ENCODE results near the gene FREM2. TPM values are rescaled to one million over a fixed set of nuclear protein-coding genes. Genes with fewer than 3 reads are reported as not detected.

Gene FREM2
- total RNA-seq, 3 donors from 2014 or later, result 0.33 to 0.96 (median 0.59) TPM

- H3K27ac ChIP-seq, result no peak overlapping the region
- intact Hi-C loops (cut with DNase I; ENCODE audit: low total_unique reads), result no loop called here
- H3K9me3 ChIP-seq, result no peaks in the 10 kb centered on the region
- no peaks in the 10 kb centered on the region for H3K27me3 ChIP-seq
- H3K4me3 ChIP-seq, result no peak overlapping the region
- no peaks in the 10 kb centered on the region for H3K36me3 ChIP-seq
- no peak for TF ChIP-seq POLR2AphosphoS5 (IDR thresholded peaks at IDR 0.05)
- DNase-seq (ENCODE audit: low spot score in 2 of 2), result no peak
- no peaks in the 10 kb centered on the region for H3K4me1 ChIP-seq
These were observed 80.8 kb downstream of the FREM2 start for GRCh38 chr13:38767506-38768265.

- Histone ChIP-seq H3K4me1 (no peaks in the 10 kb centered on the region), H3K36me3 (no peaks in the 10 kb centered on the region), H3K27me3 (no peaks in the 10 kb centered on the region), H3K4me3 (no peak overlapping the region), H3K27ac (no peak overlapping the region), H3K9me3 (no peaks in the 10 kb centered on the region)
- no peak for TF ChIP-seq CTCF (IDR thresholded peaks at IDR 0.05)
- TF ChIP-seq POLR2A (IDR thresholded peaks at IDR 0.05), result no peak
- TF ChIP-seq POLR2AphosphoS5 (IDR thresholded peaks at IDR 0.05), result no peak
- DNase-seq (ENCODE audit: low spot score in 2 of 2), result no peak
- intact Hi-C loops (cut with DNase I; ENCODE audit: low total_unique reads), result no loop called here
These were observed 82.6 kb downstream of the FREM2 start for GRCh38 chr13:38769526-38769925.

- H3K4me3 ChIP-seq, result no peak overlapping the region
- H3K36me3 ChIP-seq, result no peaks in the 10 kb centered on the region
- H3K9me3 ChIP-seq, result no peaks in the 10 kb centered on the region
- TF ChIP-seq POLR2AphosphoS5 (IDR thresholded peaks at IDR 0.05) (no peak), POLR2A (IDR thresholded peaks at IDR 0.05) (no peak), CTCF (IDR thresholded peaks at IDR 0.05) (no peak)
- no peaks in the 10 kb centered on the region for H3K4me1 ChIP-seq
- no peak for DNase-seq (ENCODE audit: low spot score in 2 of 2)
- intact Hi-C loops (cut with DNase I; ENCODE audit: low total_unique reads), result no loop called here
- no peak overlapping the region for H3K27ac ChIP-seq
- H3K27me3 ChIP-seq, result no peaks in the 10 kb centered on the region
These were observed 88.2 kb downstream of the FREM2 start for GRCh38 chr13:38775085-38775484.

GRCh38 chr13:38777347-38778119 is 90.7 kb downstream of the FREM2 start:
- Histone ChIP-seq H3K27ac (no peak overlapping the region), H3K36me3 (no peaks in the 10 kb centered on the region), H3K27me3 (no peaks in the 10 kb centered on the region), H3K4me1 (no peaks in the 10 kb centered on the region), H3K9me3 (no peaks in the 10 kb centered on the region), H3K4me3 (no peak overlapping the region)
- DNase-seq (ENCODE audit: low spot score in 2 of 2), result no peak
- intact Hi-C loops (cut with DNase I; ENCODE audit: low total_unique reads), result no loop called here
- TF ChIP-seq POLR2A (IDR thresholded peaks at IDR 0.05), result no peak
- no peak for TF ChIP-seq POLR2AphosphoS5 (IDR thresholded peaks at IDR 0.05)
- no peak for TF ChIP-seq CTCF (IDR thresholded peaks at IDR 0.05)

GRCh38 chr13:38781539-38781938 is 94.7 kb downstream of the FREM2 start:
- Histone ChIP-seq H3K27me3 (no peaks in the 10 kb centered on the region), H3K9me3 (no peaks in the 10 kb centered on the region), H3K36me3 (no peaks in the 10 kb centered on the region), H3K4me1 (no peaks in the 10 kb centered on the region), H3K4me3 (no peak overlapping the region), H3K27ac (no peak overlapping the region)
- TF ChIP-seq POLR2AphosphoS5 (IDR thresholded peaks at IDR 0.05), result no peak
- no peak for TF ChIP-seq CTCF (IDR thresholded peaks at IDR 0.05)
- TF ChIP-seq POLR2A (IDR thresholded peaks at IDR 0.05), result no peak
- intact Hi-C loops (cut with DNase I; ENCODE audit: low total_unique reads), result no loop called here
- no peak for DNase-seq (ENCODE audit: low spot score in 2 of 2)

All from breast epithelium (tissue), 4 donors.